Measurements from ENCODE around the gene BLOC1S4. TPM values are rescaled to one million over a fixed set of nuclear protein-coding genes. Genes with fewer than 3 reads are reported as not detected.

The BLOC1S4 gene
- total RNA-seq, 2 donors from 2014 or later: 8.4 to 17.4 TPM

- DNase-seq (ENCODE audit: low spot score): no peak
- TF ChIP-seq CTCF (IDR thresholded peaks at IDR 0.05): no peak
- H3K4me3 ChIP-seq: no peak overlapping the region
- H3K9me3 ChIP-seq: no peaks in the 10 kb centered on the region
- H3K4me1 ChIP-seq: peaks cover 0 to 18% of the 10 kb centered on the region in 2 donors
- no peak overlapping the region for H3K27ac ChIP-seq
- H3K27me3 ChIP-seq: no peaks in the 10 kb centered on the region
- no peaks in the 10 kb centered on the region for H3K36me3 ChIP-seq
These were observed 26.4 kb upstream of the BLOC1S4 start for GRCh38 chr4:6689506-6689960.

- H3K36me3 ChIP-seq: no peaks in the 10 kb centered on the region
- H3K4me1 ChIP-seq: peaks cover 0 to 39% of the 10 kb centered on the region in 2 donors
- no peaks in the 10 kb centered on the region for H3K27me3 ChIP-seq
- H3K27ac ChIP-seq: no peak overlapping the region
- no peak for DNase-seq (ENCODE audit: low spot score)
- no peaks in the 10 kb centered on the region for H3K9me3 ChIP-seq
- TF ChIP-seq CTCF (IDR thresholded peaks at IDR 0.05): no peak
- H3K4me3 ChIP-seq: no peak overlapping the region
These were observed 23.6 kb upstream of the BLOC1S4 start for GRCh38 chr4:6692379-6692778.

- Histone ChIP-seq H3K4me1 (peaks cover 0 to 40% of the 10 kb centered on the region in 2 donors), H3K27ac (no peak overlapping the region), H3K36me3 (no peaks in the 10 kb centered on the region), H3K4me3 (no peak overlapping the region), H3K9me3 (no peaks in the 10 kb centered on the region), H3K27me3 (no peaks in the 10 kb centered on the region)
- no peak for TF ChIP-seq CTCF (IDR thresholded peaks at IDR 0.05)
- no peak for DNase-seq (ENCODE audit: low spot score)
These were observed 23.2 kb upstream of the BLOC1S4 start for GRCh38 chr4:6692806-6693205.

GRCh38 chr4:6693231-6694176, 22.5 kb upstream of the BLOC1S4 start, which contains the start of gene S100P:
S100P (plus strand) TSS chr4:6693878; CDS start chr4:6693933, 55 bp downstream.
- H3K27ac ChIP-seq: no peak within 1 kb of the TSS
- H3K27me3 ChIP-seq: no peaks in the 10 kb centered on the region
- H3K36me3 ChIP-seq: no peaks in the 10 kb centered on the region
- H3K4me1 ChIP-seq: peaks cover 0 to 36% of the 10 kb centered on the region in 2 donors
- no peak within 1 kb of the TSS for H3K4me3 ChIP-seq
- no peaks in the 10 kb centered on the region for H3K9me3 ChIP-seq
- no peak for DNase-seq (ENCODE audit: low spot score)
- no peak for TF ChIP-seq CTCF (IDR thresholded peaks at IDR 0.05)

- Histone ChIP-seq H3K4me3 (no peak overlapping the region), H3K27me3 (no peaks in the 10 kb centered on the region), H3K9me3 (no peaks in the 10 kb centered on the region), H3K27ac (no peak overlapping the region), H3K36me3 (no peaks in the 10 kb centered on the region), H3K4me1 (peaks cover 0 to 29% of the 10 kb centered on the region in 2 donors)
- no peak for DNase-seq (ENCODE audit: low spot score)
- no peak for TF ChIP-seq CTCF (IDR thresholded peaks at IDR 0.05)
These were observed 21.6 kb upstream of the BLOC1S4 start for GRCh38 chr4:6694177-6694901.
